ENCODE results near the gene LOXL4. TPM values are rescaled to one million over a fixed set of nuclear protein-coding genes. Genes with fewer than 3 reads are reported as not detected.

LOXL4 gene
- total and polyA plus RNA-seq, 12 donors = 0.61 to 14.4 (median 3.4) TPM

DNA sequence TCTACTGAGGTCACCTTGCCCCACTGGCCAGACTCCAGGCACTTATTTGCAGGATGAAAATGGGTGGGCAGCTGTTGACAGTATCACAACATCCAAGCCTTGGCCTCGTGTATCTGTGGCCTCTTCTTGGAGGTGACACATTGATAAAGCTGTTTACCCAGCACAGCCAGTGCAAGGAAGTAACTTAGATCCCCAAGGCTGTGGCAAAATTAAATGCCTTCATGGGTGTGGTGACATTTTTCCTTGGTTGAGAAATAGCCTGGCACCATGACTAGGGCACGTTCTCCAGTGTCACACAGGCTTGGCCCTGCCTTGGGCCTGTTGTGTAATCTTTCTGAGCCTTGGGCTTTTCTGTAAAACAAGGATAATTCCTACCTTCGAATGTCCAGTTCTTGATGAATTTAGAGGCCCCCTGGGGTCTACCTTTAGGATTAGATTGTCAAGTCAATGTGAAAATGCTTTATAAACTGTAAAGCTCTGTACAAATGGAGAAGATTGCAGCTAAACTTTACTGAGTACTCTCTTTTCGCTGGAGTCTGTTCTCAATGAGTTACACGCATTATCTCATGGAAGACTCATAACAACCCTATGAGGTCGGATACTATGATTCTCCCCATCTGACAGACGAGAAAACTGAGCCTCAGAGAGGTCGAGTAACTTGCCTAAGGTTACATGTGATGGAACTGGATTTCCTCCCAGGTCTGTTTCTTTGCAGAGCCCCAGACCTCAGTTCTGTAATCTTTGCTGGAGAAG is 46.7 kb upstream of the LOXL4 start:
- peak; percentile 55 to 87 (median 79) for DNase-seq
- no peaks in the 10 kb centered on the region for H3K9me3 ChIP-seq (replicated peaks in 1 of 3)
- no peaks in the 10 kb centered on the region for H3K36me3 ChIP-seq (replicated peaks in 1 of 2)
- no peak overlapping the region for H3K4me3 ChIP-seq
- 61 to 73% (median 69%) methylated on average over 8 of the region's 8 CpGs for WGBS, 4 donors
- peaks cover 7 to 28% of the 10 kb centered on the region in 2 donors for H3K4me1 ChIP-seq (replicated peaks in 1 of 2)
- no peak for TF ChIP-seq POLR2A (IDR thresholded peaks at IDR 0.05)
- TF ChIP-seq, protein P1, sequence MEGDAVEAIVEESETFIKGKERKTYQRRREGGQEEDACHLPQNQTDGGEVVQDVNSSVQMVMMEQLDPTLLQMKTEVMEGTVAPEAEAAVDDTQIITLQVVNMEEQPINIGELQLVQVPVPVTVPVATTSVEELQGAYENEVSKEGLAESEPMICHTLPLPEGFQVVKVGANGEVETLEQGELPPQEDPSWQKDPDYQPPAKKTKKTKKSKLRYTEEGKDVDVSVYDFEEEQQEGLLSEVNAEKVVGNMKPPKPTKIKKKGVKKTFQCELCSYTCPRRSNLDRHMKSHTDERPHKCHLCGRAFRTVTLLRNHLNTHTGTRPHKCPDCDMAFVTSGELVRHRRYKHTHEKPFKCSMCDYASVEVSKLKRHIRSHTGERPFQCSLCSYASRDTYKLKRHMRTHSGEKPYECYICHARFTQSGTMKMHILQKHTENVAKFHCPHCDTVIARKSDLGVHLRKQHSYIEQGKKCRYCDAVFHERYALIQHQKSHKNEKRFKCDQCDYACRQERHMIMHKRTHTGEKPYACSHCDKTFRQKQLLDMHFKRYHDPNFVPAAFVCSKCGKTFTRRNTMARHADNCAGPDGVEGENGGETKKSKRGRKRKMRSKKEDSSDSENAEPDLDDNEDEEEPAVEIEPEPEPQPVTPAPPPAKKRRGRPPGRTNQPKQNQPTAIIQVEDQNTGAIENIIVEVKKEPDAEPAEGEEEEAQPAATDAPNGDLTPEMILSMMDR (IDR thresholded peaks at IDR 0.05) = no peak
- intact Hi-C loops (cut with DNase I) = loop anchor here (5.0 to 10.0 kb wide), 2 partner anchors 140 to 142 kb away; no protein-coding TSS in a partner anchor
- H3K27ac ChIP-seq = peak overlapping the region in 1 of 5 donors; percentile 41
- H3K27me3 ChIP-seq = no peaks in the 10 kb centered on the region

DNA sequence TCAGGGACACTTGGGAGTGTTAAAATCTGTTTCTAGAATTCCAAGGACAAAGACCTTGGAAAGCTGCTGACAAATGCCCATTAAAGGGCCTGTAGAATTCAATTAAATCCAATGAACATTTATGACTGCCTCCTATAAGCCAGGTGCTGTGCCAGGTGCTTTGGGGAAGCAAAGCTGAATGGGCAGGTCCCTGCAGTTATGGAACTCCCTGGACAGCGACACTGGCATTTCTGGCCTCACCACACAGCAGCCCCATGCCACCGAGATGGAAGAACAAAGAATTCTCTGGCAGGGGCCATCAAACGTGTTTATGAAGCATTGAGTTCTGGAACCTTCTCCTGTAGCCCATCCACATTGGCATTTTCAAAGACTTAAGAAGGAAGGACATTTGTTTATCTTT is 45.6 kb upstream of the LOXL4 start:
- TF ChIP-seq, protein P1 (IDR thresholded peaks at IDR 0.05) = no peak
- TF ChIP-seq POLR2A (IDR thresholded peaks at IDR 0.05) = no peak
- no peaks in the 10 kb centered on the region for H3K36me3 ChIP-seq (replicated peaks in 1 of 2)
- peaks cover 12 to 35% of the 10 kb centered on the region in 2 donors for H3K4me1 ChIP-seq (replicated peaks in 1 of 2)
- no peaks in the 10 kb centered on the region for H3K27me3 ChIP-seq
- no peaks in the 10 kb centered on the region for H3K9me3 ChIP-seq (replicated peaks in 1 of 3)
- H3K4me3 ChIP-seq = no peak overlapping the region
- no peak for DNase-seq
- intact Hi-C loops (cut with DNase I) = loop anchor here (5.0 to 10.0 kb wide), 2 partner anchors 139 to 141 kb away; no protein-coding TSS in a partner anchor
- WGBS, 4 donors = 83 to 93% (median 87%) methylated on average over 3 of the region's 3 CpGs
- no peak overlapping the region for H3K27ac ChIP-seq

DNA sequence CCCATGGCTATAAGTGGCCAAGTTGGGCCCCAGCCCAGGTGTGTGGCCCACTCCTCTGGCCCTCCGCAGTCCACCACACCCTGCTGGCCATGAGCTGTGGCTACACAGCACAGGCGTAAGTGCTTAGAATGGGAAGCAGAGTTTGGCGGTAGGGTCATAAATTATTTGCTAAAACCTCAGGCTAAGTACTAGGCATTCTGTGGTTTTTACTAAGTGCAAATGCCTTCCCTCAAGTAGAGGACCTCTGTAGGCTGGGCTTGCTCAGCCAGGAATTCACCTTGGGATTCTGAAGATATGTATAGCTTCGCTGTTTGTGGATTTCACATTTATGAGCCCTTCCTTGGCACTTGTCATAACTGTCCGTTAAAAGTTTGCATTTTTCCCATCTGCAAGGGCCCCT is 44.8 kb upstream of the LOXL4 start:
- WGBS, 4 donors = 68 to 96% (median 91%) methylated on average over 3 to 5 of the region's 5 CpGs
- no peaks in the 10 kb centered on the region for H3K36me3 ChIP-seq (replicated peaks in 1 of 2)
- intact Hi-C loops (cut with DNase I) = loop anchor here (5.0 to 10.0 kb wide), 2 partner anchors 138 to 141 kb away; no protein-coding TSS in a partner anchor
- no peaks in the 10 kb centered on the region for H3K27me3 ChIP-seq
- TF ChIP-seq, protein P1 (IDR thresholded peaks at IDR 0.05) = no peak
- TF ChIP-seq POLR2A (IDR thresholded peaks at IDR 0.05) = no peak
- H3K27ac ChIP-seq = no peak overlapping the region
- no peak overlapping the region for H3K4me3 ChIP-seq
- DNase-seq = no peak
- peaks cover 12 to 35% of the 10 kb centered on the region in 2 donors for H3K4me1 ChIP-seq (replicated peaks in 1 of 2)
- H3K9me3 ChIP-seq (replicated peaks in 1 of 3) = no peaks in the 10 kb centered on the region

DNA sequence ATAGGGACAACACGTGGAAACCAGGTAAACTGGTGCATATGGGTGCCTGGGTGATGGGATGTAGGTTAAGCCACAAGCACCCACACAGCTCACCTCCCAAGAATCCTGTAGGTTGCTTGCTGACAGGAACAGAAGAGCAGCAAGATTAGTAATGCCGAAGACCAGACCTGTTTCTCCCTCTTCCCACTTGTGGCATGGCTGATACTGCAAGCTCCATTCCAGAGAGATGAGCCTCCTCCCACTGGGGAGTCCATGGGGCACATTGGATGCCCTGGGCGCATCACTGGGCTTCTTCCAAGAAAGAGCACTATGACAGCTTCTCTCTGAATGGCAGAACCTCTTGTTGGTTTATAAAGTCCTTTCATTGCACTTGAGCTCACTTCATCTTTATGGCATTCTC is 44.4 kb upstream of the LOXL4 start:
- Histone ChIP-seq H3K36me3 (replicated peaks in 1 of 2) (no peaks in the 10 kb centered on the region), H3K27me3 (no peaks in the 10 kb centered on the region), H3K4me3 (no peak overlapping the region), H3K4me1 (replicated peaks in 1 of 2) (peaks cover 12 to 35% of the 10 kb centered on the region in 2 donors), H3K9me3 (replicated peaks in 1 of 3) (no peaks in the 10 kb centered on the region), H3K27ac (no peak overlapping the region)
- no peak for TF ChIP-seq POLR2A (IDR thresholded peaks at IDR 0.05)
- TF ChIP-seq, protein P1 (IDR thresholded peaks at IDR 0.05) = no peak
- WGBS, 4 donors = 69 to 100% (median 83%) methylated on average over 1 to 3 of the region's 3 CpGs
- intact Hi-C loops (cut with DNase I) = loop anchor here (5.0 to 10.0 kb wide), 2 partner anchors 138 to 140 kb away; no protein-coding TSS in a partner anchor
- DNase-seq = no peak
